GM23338 (cell line): ENCODE data around the gene FAM50A. TPM values are rescaled to one million over a fixed set of nuclear protein-coding genes. Genes with fewer than 3 reads are reported as not detected.

ENCODE experiments used
- ATAC-seq: fragments of 200-7000 bp; cut with Tn5 transposase; 3 replicates; pipeline ENCODE4 v1.9.1; 2020
- DNase-seq: peaks from one replicate; pipeline ENCODE4 v3.0.0-alpha.2; 2015; ENCODE audit warnings: low spot score
- H2AFZ ChIP-seq: fragments of 200-600 bp; sonication (generic); 2 replicates; pipeline ENCODE4 v1.8.0; 2016; ENCODE audit warnings: antibody characterized with exemption, mild to moderate bottlenecking, moderate library complexity
- H3F3A ChIP-seq: fragments of 200-600 bp; sonication (generic); replicated peaks from 2 replicates; pipeline ENCODE4 v1.8.0; 2017; ENCODE audit warnings: antibody characterized with exemption, mixed run types, low read depth
- H3K27ac ChIP-seq: fragments of 200-600 bp; sonication (generic); 2 replicates; pipeline ENCODE4 v1.6.1; 2016; ENCODE audit warnings: low read depth
- H3K27me3 ChIP-seq: fragments of 200-600 bp; sonication (generic); 2 replicates; pipeline ENCODE4 v1.8.0; 2016; ENCODE audit warnings: mild to moderate bottlenecking, mixed run types, moderate library complexity; ENCODE audit not compliant: insufficient read depth
- H3K36me3 ChIP-seq: fragments of 200-600 bp; sonication (generic); 2 replicates; pipeline ENCODE4 v1.8.0; 2016; ENCODE audit warnings: mild to moderate bottlenecking; ENCODE audit not compliant: insufficient read depth
- H3K4me1 ChIP-seq: fragments of 200-600 bp; sonication (generic); 2 replicates; pipeline ENCODE4 v1.8.0; 2016; ENCODE audit warnings: mild to moderate bottlenecking, moderate library complexity; ENCODE audit not compliant: insufficient read depth
- H3K4me2 ChIP-seq: fragments of 200-600 bp; sonication (generic); 2 replicates; pipeline ENCODE4 v1.7.1; 2017; ENCODE audit warnings: mixed run types
- H3K4me3 ChIP-seq: fragments of 200-600 bp; sonication (generic); 2 replicates; pipeline ENCODE4 v1.6.1; 2016; ENCODE audit warnings: mixed run types
- H3K79me2 ChIP-seq: fragments of 200-600 bp; sonication (generic); replicated peaks from 2 replicates; pipeline ENCODE4 v1.8.0; 2017; ENCODE audit warnings: mild to moderate bottlenecking; ENCODE audit not compliant: insufficient read depth
- H3K9me2 ChIP-seq: fragments of 200-600 bp; sonication (generic); 2 replicates; pipeline ENCODE4 v1.8.0; 2017; ENCODE audit not compliant: insufficient read depth
- H4K20me1 ChIP-seq: fragments of 200-600 bp; sonication (generic); replicated peaks from 2 replicates; pipeline ENCODE4 v1.8.0; 2017; ENCODE audit warnings: mild to moderate bottlenecking; ENCODE audit not compliant: insufficient read depth
- H3K27ac Mint-ChIP-seq: 2 replicates; pipeline ENCODE4 v1.8.0; 2020; ENCODE audit warnings: inconsistent platforms, mild to moderate bottlenecking, moderate library complexity, mixed read lengths
- H3K27me3 Mint-ChIP-seq: 3 replicates; pipeline ENCODE4 v1.8.0; 2022; ENCODE audit warnings: low read depth, mild to moderate bottlenecking, moderate library complexity, mixed read lengths, inconsistent platforms; ENCODE audit not compliant: insufficient read depth, poor library complexity
- H3K36me3 Mint-ChIP-seq: 3 replicates; pipeline ENCODE4 v1.8.0; 2021; ENCODE audit warnings: low read depth, mild to moderate bottlenecking, inconsistent platforms, moderate library complexity, mixed read lengths
- H3K4me1 Mint-ChIP-seq: 3 replicates; pipeline ENCODE4 v1.8.0; 2020; ENCODE audit warnings: mild to moderate bottlenecking, inconsistent platforms, mixed read lengths
- H3K4me3 Mint-ChIP-seq: 3 replicates; pipeline ENCODE4 v1.8.0; 2021; ENCODE audit warnings: moderate library complexity, mild to moderate bottlenecking, inconsistent platforms, mixed read lengths
- H3K9me3 Mint-ChIP-seq: 3 replicates; pipeline ENCODE4 v1.8.0; 2020; ENCODE audit warnings: moderate library complexity, mild to moderate bottlenecking, inconsistent platforms, mixed read lengths
- CREB1 ChIP-seq: fragments of 250-450 bp; sonication (Bioruptor Pico); IDR thresholded peaks from 2 replicates; pipeline ENCODE4 v1.5.0; 2020; ENCODE audit warnings: low read depth, mild to moderate bottlenecking, moderate library complexity
- EZH2 ChIP-seq: fragments of 200-600 bp; sonication (generic); IDR thresholded peaks from one replicate; pipeline ENCODE4 v1.8.0; 2017; ENCODE audit warnings: antibody characterized with exemption, mild to moderate bottlenecking, low read depth; ENCODE audit not compliant: unreplicated experiment
- EZH2phosphoT487 ChIP-seq: fragments of 200-600 bp; sonication (generic); IDR thresholded peaks from one replicate; pipeline ENCODE4 v1.8.1; 2018; ENCODE audit warnings: antibody characterized with exemption; ENCODE audit not compliant: unreplicated experiment
- JUNB ChIP-seq: IDR thresholded peaks from one replicate; pipeline ENCODE4 v1.6.1; 2016; ENCODE audit warnings: antibody characterized with exemption; ENCODE audit not compliant: unreplicated experiment
- NANOG ChIP-seq: IDR thresholded peaks from 2 replicates; pipeline ENCODE4 v1.6.1; 2016; ENCODE audit warnings: antibody characterized with exemption, borderline replicate concordance
- POLR2AphosphoS5 ChIP-seq: IDR thresholded peaks from 2 replicates; pipeline ENCODE4 v1.6.1; 2016; ENCODE audit warnings: antibody characterized with exemption, low read depth
- STAT1 ChIP-seq: IDR thresholded peaks from one replicate; pipeline ENCODE4 v1.6.1; 2016; ENCODE audit warnings: antibody characterized with exemption; ENCODE audit not compliant: unreplicated experiment
- ZNF114 ChIP-seq: fragments of 250-450 bp; sonication (Bioruptor Pico); IDR thresholded peaks from 2 replicates; pipeline ENCODE4 v1.5.0; 2020; ENCODE audit warnings: mild to moderate bottlenecking, moderate library complexity
- ZNF331 ChIP-seq: fragments of 250-450 bp; sonication (Bioruptor Pico); IDR thresholded peaks from 2 replicates; pipeline ENCODE4 v1.5.0; 2020; ENCODE audit warnings: low read depth, mild to moderate bottlenecking, moderate library complexity
- polyA plus RNA-seq: library from polyadenylated mRNA; unstranded; fragments of >200 nt; fragmentation: Nextera tagmentation; extraction: Ambion mirVana; gene quantifications from 2 replicates; pipeline ENCODE4 v1.2.1, GENCODE V29; 2016
- total RNA-seq: library from RNA; depleted of rRNA; stranded (reverse); fragments of >200 nt; shearing (Covaris generic); gene quantifications from 2 replicates; pipeline ENCODE4 v1.2.3, GENCODE V29; 2014
- TF ChIP-seq, protein P1 (sequence below): IDR thresholded peaks from 2 replicates; pipeline ENCODE4 v1.6.1; 2016; ENCODE audit warnings: antibody characterized with exemption
- TF ChIP-seq, protein P2 (sequence below), 2 experiments: fragments of 200-600 bp in 1 of 2; sonication (generic) in 1 of 2; conservative IDR thresholded peaks; 2 replicates each; pipeline versions ENCODE4 v1.5.1 to v1.6.1; 2016 to 2017; ENCODE audit warnings: antibody characterized with exemption in 2 of 2, low read depth in 2 of 2, mild to moderate bottlenecking in 2 of 2, moderate library complexity in 1 of 2
- TF ChIP-seq, protein P3 (sequence below): IDR thresholded peaks from one replicate; pipeline ENCODE4 v1.6.1; 2018; ENCODE audit warnings: antibody characterized with exemption; ENCODE audit not compliant: unreplicated experiment

FAM50A gene
- total and polyA plus RNA-seq, 2 experiments from 2014 or later: 23.9 to 77.6 TPM

DNA sequence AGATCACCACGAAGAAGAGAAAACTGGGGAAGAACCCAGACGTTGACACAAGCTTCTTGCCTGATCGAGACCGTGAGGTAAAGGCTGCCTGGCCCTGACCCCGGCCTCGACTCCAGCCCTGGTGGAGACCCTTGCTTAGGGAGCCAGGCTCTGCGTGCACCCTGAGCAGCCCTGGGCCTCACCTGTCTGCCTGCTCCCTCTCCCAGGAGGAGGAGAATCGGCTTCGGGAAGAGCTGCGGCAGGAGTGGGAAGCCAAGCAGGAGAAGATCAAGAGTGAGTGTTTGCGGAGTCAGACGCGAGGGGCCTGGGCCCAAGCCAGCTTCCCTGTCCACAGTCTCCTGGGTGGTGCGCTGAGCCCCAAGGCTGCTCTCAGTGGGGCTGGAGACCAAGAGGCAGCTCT is 4.5 kb downstream of the FAM50A start (continued):
- TF ChIP-seq JUNB: no peak
- TF ChIP-seq ZNF114 (CRISPR knock-in tag): no peak
- no peak for TF ChIP-seq EZH2phosphoT487
- TF ChIP-seq, protein P1, sequence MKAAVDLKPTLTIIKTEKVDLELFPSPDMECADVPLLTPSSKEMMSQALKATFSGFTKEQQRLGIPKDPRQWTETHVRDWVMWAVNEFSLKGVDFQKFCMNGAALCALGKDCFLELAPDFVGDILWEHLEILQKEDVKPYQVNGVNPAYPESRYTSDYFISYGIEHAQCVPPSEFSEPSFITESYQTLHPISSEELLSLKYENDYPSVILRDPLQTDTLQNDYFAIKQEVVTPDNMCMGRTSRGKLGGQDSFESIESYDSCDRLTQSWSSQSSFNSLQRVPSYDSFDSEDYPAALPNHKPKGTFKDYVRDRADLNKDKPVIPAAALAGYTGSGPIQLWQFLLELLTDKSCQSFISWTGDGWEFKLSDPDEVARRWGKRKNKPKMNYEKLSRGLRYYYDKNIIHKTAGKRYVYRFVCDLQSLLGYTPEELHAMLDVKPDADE: no peak
- no peak for TF ChIP-seq ZNF331 (CRISPR knock-in tag)
- TF ChIP-seq STAT1: no peak
- TF ChIP-seq, protein P2, sequence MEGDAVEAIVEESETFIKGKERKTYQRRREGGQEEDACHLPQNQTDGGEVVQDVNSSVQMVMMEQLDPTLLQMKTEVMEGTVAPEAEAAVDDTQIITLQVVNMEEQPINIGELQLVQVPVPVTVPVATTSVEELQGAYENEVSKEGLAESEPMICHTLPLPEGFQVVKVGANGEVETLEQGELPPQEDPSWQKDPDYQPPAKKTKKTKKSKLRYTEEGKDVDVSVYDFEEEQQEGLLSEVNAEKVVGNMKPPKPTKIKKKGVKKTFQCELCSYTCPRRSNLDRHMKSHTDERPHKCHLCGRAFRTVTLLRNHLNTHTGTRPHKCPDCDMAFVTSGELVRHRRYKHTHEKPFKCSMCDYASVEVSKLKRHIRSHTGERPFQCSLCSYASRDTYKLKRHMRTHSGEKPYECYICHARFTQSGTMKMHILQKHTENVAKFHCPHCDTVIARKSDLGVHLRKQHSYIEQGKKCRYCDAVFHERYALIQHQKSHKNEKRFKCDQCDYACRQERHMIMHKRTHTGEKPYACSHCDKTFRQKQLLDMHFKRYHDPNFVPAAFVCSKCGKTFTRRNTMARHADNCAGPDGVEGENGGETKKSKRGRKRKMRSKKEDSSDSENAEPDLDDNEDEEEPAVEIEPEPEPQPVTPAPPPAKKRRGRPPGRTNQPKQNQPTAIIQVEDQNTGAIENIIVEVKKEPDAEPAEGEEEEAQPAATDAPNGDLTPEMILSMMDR (conservative IDR thresholded peaks at IDR 0.05; ENCODE audit: low read depth in 2 of 2): no peak

DNA sequence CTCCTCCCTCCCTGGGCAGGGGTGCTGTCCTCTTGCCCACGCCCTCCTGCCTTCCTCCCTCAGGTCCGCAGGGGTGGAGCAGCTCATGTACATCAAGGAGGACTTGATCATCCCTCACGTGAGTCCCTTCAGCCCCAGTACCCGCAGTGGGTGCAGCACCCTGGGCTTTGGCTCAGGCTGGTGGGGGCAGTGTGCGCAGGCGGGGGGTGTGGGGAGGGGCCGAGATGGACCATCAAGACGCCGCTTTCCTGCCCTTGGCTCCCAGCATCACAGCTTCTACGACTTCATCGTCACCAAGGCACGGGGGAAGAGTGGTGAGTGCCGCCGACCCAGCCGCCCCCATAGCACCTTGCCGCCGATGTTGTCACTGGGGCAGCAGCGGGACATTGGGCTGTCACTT is 5.7 kb downstream of the FAM50A start:
- no peaks in the 10 kb centered on the region for H3K27me3 ChIP-seq
- no peak for ATAC-seq
- H3K4me2 ChIP-seq: no peak overlapping the region
- Mint-ChIP-seq H3K27me3 (peaks cover 4% of the 10 kb centered on the region), H3K4me3 (no peak overlapping the region), H3K9me3 (no peaks in the 10 kb centered on the region), H3K4me1 (no peaks in the 10 kb centered on the region), H3K27ac (no peak overlapping the region), H3K36me3 (peaks cover 6% of the 10 kb centered on the region; the same call in 2 of the 3 replicates)
- no peak overlapping the region for H2AFZ ChIP-seq
- H3K4me3 ChIP-seq: no peak overlapping the region
- no peaks in the 10 kb centered on the region for H3K9me2 ChIP-seq
- no peaks in the 10 kb centered on the region for H3F3A ChIP-seq
- H3K27ac ChIP-seq: no peak overlapping the region
- DNase-seq: no peak
- no peaks in the 10 kb centered on the region for H3K79me2 ChIP-seq
- H3K36me3 ChIP-seq: no peaks in the 10 kb centered on the region
- no peaks in the 10 kb centered on the region for H4K20me1 ChIP-seq
- H3K4me1 ChIP-seq: no peaks in the 10 kb centered on the region
- TF ChIP-seq CREB1 (CRISPR knock-in tag) (no peak), EZH2 (no peak), ZNF331 (CRISPR knock-in tag) (no peak), NANOG (no peak), EZH2phosphoT487 (no peak), JUNB (no peak), POLR2AphosphoS5 (no peak)
- TF ChIP-seq, protein P3, sequence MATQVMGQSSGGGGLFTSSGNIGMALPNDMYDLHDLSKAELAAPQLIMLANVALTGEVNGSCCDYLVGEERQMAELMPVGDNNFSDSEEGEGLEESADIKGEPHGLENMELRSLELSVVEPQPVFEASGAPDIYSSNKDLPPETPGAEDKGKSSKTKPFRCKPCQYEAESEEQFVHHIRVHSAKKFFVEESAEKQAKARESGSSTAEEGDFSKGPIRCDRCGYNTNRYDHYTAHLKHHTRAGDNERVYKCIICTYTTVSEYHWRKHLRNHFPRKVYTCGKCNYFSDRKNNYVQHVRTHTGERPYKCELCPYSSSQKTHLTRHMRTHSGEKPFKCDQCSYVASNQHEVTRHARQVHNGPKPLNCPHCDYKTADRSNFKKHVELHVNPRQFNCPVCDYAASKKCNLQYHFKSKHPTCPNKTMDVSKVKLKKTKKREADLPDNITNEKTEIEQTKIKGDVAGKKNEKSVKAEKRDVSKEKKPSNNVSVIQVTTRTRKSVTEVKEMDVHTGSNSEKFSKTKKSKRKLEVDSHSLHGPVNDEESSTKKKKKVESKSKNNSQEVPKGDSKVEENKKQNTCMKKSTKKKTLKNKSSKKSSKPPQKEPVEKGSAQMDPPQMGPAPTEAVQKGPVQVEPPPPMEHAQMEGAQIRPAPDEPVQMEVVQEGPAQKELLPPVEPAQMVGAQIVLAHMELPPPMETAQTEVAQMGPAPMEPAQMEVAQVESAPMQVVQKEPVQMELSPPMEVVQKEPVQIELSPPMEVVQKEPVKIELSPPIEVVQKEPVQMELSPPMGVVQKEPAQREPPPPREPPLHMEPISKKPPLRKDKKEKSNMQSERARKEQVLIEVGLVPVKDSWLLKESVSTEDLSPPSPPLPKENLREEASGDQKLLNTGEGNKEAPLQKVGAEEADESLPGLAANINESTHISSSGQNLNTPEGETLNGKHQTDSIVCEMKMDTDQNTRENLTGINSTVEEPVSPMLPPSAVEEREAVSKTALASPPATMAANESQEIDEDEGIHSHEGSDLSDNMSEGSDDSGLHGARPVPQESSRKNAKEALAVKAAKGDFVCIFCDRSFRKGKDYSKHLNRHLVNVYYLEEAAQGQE: no peak
- TF ChIP-seq, protein P1: no peak
- TF ChIP-seq, protein P2 (conservative IDR thresholded peaks at IDR 0.05; ENCODE audit: low read depth in 2 of 2): no peak
